ENCODE measurements around the gene ADRA2A.

ADRA2A gene

DNA sequence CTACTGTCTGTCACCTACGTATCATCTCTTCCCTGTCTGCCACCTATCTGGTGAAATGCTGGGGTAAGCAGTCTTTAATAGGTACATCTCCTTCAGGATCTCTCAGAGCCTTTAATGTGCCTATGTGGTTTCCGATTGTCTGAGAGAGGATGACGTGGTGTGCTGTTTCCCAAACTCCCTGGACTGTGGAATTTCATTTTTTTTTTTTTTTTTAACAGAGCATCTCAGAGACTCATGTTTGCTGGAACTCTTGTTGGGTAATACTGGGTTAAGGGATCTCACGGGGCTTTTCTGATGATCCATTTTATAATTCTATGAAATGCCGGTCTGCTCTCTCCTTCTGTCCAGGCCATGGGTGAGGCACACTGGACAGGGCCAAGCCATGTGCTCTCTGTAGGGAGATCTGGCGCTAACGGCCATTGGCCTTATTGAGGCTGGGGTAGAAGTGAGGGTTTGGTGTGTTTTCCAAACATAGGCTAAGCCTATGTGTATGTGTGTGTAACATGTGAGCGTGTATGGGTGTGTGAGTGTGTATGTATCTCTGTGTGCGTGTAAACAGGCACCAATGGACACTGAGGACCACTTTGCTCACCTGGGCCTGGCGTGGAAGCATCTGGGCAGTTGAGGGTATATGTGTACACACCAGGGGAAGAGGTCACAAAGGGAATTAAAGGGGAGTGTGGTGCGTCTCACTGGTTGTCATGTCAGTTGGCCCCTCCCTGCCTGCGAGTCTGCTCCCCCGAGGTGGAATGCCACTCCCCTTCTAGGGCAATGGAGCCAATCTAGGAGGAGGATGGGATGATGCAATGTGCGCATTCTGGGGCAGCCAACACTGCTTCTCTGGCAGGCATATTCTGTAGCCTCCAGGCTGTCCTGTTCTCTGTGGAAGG is 7.8 kb downstream of the ADRA2A start:
- DNase-seq, result no peak

- no peak for DNase-seq
These were observed 9.0 kb downstream of the ADRA2A start for GRCh38 chr10:111085690-111086353.

GRCh38 chr10:111086574-111086973 is 9.7 kb downstream of the ADRA2A start:
- no peak for DNase-seq

DNA sequence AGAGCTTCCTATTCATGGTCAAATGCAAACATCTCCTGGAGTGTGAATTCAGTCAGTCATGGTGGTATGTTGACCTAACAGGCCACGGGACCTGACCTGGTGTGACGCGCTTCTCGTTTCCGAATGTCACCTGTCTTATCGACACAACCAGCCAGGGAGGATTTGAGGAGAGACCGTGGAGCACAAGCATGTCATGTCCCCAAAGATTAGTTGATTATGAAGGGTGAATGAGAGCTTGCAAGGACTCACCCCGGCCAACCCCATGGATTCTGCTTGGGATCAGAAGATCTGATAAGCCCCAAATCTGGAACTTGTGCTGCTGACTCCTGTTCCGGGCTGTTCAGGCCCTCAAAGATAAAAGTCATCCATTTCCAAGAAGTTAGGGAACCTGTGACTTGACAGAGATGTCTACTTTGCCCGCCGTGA is 10.5 kb downstream of the ADRA2A start:
- DNase-seq, result no peak

DNA sequence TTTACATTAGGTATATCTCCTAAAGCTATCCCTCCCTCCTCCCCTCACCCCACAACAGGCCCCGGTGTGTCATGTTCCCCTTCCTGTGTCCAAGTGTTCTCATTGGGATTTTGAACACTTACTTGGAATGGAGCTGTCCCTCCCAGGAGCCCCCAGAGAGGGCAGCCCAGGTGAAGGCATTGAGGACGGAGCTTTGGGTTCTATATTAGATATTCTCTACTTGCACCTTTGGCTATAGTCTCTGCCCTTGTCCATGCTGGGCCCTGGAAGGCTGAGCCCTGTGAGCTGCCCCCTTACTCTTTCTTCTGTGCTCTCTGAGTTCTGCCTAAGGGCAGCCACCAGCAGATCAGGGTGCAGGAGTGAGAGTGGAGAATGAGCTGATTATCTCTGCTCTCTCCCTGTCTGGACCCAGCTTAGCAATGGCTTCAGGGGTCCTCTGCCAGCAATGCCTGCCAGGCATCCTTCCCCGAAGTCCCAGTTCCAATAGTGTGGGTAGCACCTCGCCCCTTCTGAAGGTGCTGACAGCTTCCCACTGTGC is 11.2 kb downstream of the ADRA2A start:
- no peak for DNase-seq

GRCh38 chr10:111089293-111089692 is 12.5 kb downstream of the ADRA2A start:
- DNase-seq, result no peak

DNA sequence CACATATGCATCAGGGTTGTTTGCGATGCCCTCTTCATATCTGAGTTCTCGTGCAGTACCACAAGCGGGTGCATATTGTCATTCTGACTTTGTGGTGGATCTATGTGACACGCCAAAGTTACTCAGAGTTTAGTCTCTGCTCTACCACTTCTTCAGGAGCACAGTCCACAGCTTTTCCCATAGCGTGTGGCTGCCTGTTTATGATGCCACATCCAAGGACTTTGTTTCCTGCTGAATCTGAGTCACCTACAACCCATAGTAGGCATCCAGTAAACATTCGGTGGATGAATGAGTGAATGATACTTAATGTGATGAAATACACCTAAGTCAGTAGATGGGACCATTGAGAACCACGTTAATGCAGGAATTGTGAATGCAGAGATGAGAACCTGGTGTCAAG is 15.0 kb downstream of the ADRA2A start:
- DNase-seq, result no peak

DNA sequence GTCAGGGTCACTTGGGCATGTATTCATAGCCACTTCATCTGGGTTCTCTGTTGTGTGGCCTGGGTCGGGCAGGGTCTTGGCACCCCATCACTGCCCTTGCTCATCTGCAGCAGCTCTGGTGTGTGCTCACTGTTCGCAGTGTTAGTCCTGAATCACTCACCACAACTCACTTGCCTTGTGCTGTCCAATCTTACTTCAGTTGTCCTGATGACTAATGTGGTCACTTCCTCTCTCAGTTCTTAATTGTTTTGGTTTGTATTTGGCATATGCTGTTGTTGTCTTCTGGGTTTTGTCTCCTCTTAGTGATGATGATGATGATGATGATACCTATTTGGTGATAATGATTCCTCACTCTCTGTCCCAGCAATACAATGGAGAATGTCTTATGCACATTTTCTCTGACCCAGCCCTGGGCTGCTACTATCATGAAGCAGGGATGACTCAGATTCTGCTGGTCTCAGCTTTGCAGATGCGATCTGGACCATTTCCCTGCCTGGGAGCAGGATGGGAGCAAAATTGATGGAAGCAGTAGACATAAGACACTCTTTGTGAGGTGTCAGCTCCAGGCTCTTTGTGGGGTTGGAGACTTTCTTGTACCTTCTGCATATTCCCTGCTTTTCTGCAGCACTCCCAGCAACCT is 17.0 kb downstream of the ADRA2A start:
- DNase-seq, result no peak

GRCh38 chr10:111098679-111099437 is 22.0 kb downstream of the ADRA2A start:
- DNase-seq, result no peak

GRCh38 chr10:111100198-111100597 is 23.4 kb downstream of the ADRA2A start:
- no peak for DNase-seq

GRCh38 chr10:111101796-111102195 is 25.0 kb downstream of the ADRA2A start:
- DNase-seq, result no peak

DNA sequence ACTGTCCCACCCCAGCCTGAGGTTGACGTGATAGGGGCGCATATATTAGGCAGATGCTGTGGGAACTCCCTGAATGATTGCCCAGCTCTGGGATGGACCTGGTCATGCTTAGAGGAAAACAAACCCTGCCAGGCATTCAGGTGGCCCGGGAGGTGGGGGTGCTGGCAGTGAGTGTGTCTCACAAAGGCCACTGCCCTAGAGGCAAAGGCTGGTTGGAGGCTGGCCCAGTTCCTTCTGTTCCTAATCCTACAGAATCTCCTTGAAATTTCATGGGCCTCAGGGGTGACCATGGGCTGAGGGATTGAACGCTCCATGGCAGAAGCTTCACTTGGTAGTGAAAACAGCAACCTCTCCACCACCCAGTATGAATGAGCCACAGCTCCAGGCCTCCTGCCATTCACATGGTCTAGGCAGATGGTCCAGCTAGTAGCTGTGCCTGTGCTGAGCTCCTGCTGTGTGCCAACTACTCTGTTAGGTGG is 25.6 kb downstream of the ADRA2A start:
- no peak for DNase-seq

- DNase-seq, result no peak
These were observed 26.5 kb downstream of the ADRA2A start for GRCh38 chr10:111103196-111103840.

GRCh38 chr10:111104811-111105210 is 28.0 kb downstream of the ADRA2A start:
- no peak for DNase-seq

- no peak for DNase-seq
These were observed 29.3 kb downstream of the ADRA2A start for GRCh38 chr10:111106081-111106480.

DNA sequence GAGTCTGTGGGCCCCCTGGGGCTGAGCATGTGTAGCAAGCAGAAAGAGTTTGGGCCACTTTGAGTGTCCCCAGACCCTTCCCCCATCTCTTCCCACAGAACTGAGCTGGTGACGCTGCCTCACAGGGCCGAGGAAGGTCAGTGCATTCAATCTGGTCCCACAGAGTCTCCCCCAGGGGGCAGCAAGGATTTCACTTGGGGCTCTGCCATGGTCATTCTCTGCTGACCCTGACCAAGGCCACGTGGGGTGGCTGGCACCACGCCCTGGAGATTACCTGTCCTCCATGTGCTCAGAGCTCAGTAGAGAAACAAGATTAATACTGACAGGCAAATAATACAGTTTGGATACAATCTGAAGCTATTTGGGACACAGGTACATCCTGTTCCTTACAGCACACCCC is 30.2 kb downstream of the ADRA2A start:
- DNase-seq, result no peak

- DNase-seq, result no peak
These were observed 31.0 kb downstream of the ADRA2A start for GRCh38 chr10:111107846-111108245.

- DNase-seq, result no peak
These were observed 31.6 kb downstream of the ADRA2A start for GRCh38 chr10:111108441-111108840.

DNA sequence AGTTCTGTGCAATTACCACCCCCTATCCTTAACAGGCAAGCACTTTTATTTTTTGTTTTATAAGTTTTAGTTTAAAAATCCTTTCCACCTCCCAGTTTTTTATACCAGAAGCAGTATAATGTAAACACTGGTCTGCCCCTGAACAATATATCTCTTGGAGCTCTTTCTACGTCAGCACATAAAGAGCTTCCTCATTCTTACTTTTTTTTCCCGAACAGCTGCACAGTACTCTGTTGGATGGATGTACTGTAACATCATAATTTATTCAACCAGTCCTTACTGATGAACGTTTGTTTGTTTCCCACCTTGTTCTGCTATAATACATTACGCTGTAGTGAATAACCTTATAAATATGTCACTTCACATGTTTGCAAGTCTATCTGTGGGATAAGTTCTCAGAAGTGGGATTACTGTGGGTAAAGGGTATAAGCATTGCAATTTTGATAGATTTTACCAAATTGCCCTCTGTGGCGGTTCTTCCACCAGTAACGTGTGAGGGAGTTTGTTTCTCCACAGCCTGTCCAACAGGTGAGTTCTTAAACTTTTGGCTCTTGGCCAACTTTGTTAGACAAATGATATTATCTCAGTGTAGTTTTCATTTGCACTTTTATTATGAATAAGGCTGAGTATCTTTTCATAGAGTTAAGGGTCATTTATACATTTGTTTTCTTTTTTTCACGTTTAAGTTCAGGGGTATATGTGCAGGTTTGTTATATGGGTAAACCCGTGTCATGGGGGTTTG is 32.8 kb downstream of the ADRA2A start:
- DNase-seq, result no peak

- DNase-seq, result no peak
These were observed 33.9 kb downstream of the ADRA2A start for GRCh38 chr10:111110771-111111170.

DNA sequence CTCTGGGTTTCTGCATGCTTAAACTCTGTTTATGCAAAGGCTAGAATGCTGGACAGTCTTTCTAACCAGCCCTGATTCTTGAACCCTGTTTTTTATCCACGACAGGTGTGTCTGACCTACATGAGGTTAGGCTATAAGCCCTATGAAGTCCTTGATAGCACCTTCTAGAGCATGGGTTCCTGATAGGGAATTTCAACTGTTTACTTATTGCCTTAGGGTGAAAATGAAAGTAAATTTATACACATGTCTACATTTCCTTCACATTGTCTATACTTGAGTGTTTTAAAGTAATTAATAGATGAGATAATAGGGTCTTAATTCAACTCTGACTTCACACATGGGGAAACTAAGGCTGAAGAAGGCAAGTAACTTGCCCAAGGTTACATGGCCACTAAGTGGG is 35.5 kb downstream of the ADRA2A start:
- no peak for DNase-seq
